IPS DF 6.9 (cell line): ENCODE results near the gene CAMTA1.
A peak's percentile ranks its signal among the peaks of the same experiment; 100 is the strongest.

Source experiments
- DNase-seq: peaks from one replicate; pipeline ENCODE4 v3.0.0-alpha.2; 2013; ENCODE audit warnings: low read depth, low spot score
- H3K27ac ChIP-seq: one replicate; pipeline ENCODE4 v1.5.1; 2013; ENCODE audit warnings: low read length, control low read depth
- H3K27me3 ChIP-seq: 2 replicates; pipeline ENCODE4 v1.6.1; 2013; ENCODE audit warnings: mild to moderate bottlenecking, low read length; ENCODE audit not compliant: control insufficient read depth, insufficient read depth
- H3K36me3 ChIP-seq: 2 replicates; pipeline ENCODE4 v1.6.1; 2013; ENCODE audit warnings: low read length; ENCODE audit not compliant: control insufficient read depth, insufficient read depth
- H3K4me1 ChIP-seq: 2 replicates; pipeline ENCODE4 v1.6.1; 2013; ENCODE audit warnings: low read length; ENCODE audit not compliant: control insufficient read depth, insufficient read depth
- H3K4me3 ChIP-seq: 2 replicates; pipeline ENCODE4 v1.5.1; 2013; ENCODE audit warnings: mild to moderate bottlenecking, low read length
- H3K9me3 ChIP-seq: 2 replicates; pipeline ENCODE4 v1.6.1; 2013; ENCODE audit warnings: low read length, inconsistent platforms; ENCODE audit not compliant: control insufficient read depth, insufficient read depth
- WGBS: extraction: QIAGEN DNeasy Blood & Tissue Kit; methylation state at CpG from one replicate; pipeline ENCODE4 v1.1.7; 2013; ENCODE audit warnings: mixed read lengths, missing lambda C conversion rate; ENCODE audit not compliant: insufficient read length, insufficient coverage; 5-methylcytosine and 5-hydroxymethylcytosine counted together

Gene CAMTA1

GRCh38 chr1:7743346-7743745, 958.1 kb downstream of the CAMTA1 start:
- H3K36me3 ChIP-seq: no peaks in the 10 kb centered on the region; the same call in 1 of the 2 replicates
- H3K27ac ChIP-seq: no peak overlapping the region
- no peaks in the 10 kb centered on the region for H3K9me3 ChIP-seq
- no peaks in the 10 kb centered on the region for H3K27me3 ChIP-seq
- DNase-seq: no peak
- no CpG with 5 or more reads among the region's 6 CpGs for WGBS
- H3K4me1 ChIP-seq: no peaks in the 10 kb centered on the region
- no peak overlapping the region for H3K4me3 ChIP-seq

- Histone ChIP-seq H3K27ac (no peak overlapping the region), H3K4me1 (no peaks in the 10 kb centered on the region), H3K36me3 (no peaks in the 10 kb centered on the region; the same call in 1 of the 2 replicates), H3K27me3 (no peaks in the 10 kb centered on the region), H3K9me3 (no peaks in the 10 kb centered on the region), H3K4me3 (no peak overlapping the region)
- WGBS: no CpG with 5 or more reads among the region's 9 CpGs
- DNase-seq: no peak
Observed at GRCh38 chr1:7744882-7745281, 959.6 kb downstream of the CAMTA1 start.

GRCh38 chr1:7745783-7746182, 960.5 kb downstream of the CAMTA1 start:
- WGBS: no CpG with 5 or more reads among the region's 10 CpGs
- H3K27ac ChIP-seq: no peak overlapping the region
- no peaks in the 10 kb centered on the region for H3K27me3 ChIP-seq
- H3K4me1 ChIP-seq: no peaks in the 10 kb centered on the region
- no peak for DNase-seq
- H3K4me3 ChIP-seq: no peak overlapping the region
- no peaks in the 10 kb centered on the region; the same call in 1 of the 2 replicates for H3K36me3 ChIP-seq
- no peaks in the 10 kb centered on the region for H3K9me3 ChIP-seq

GRCh38 chr1:7747605-7748004, 962.4 kb downstream of the CAMTA1 start:
- Histone ChIP-seq H3K36me3 (no peaks in the 10 kb centered on the region; the same call in 1 of the 2 replicates), H3K4me3 (no peak overlapping the region), H3K4me1 (no peaks in the 10 kb centered on the region), H3K27ac (no peak overlapping the region), H3K9me3 (no peaks in the 10 kb centered on the region), H3K27me3 (no peaks in the 10 kb centered on the region)
- WGBS: no CpG with 5 or more reads among the region's 5 CpGs
- DNase-seq: no peak

- Histone ChIP-seq H3K9me3 (no peaks in the 10 kb centered on the region), H3K4me3 (no peak overlapping the region), H3K4me1 (no peaks in the 10 kb centered on the region; the same call in 1 of the 2 replicates), H3K27ac (no peak overlapping the region), H3K27me3 (no peaks in the 10 kb centered on the region), H3K36me3 (no peaks in the 10 kb centered on the region; the same call in 1 of the 2 replicates)
- no peak for DNase-seq
- no CpG with 5 or more reads among the region's 5 CpGs for WGBS
Observed at GRCh38 chr1:7749126-7749525, 963.9 kb downstream of the CAMTA1 start.

- no peak overlapping the region for H3K4me3 ChIP-seq
- no CpG with 5 or more reads among the region's 11 CpGs for WGBS
- no peak overlapping the region for H3K27ac ChIP-seq
- DNase-seq: no peak
- no peaks in the 10 kb centered on the region for H3K36me3 ChIP-seq
- H3K27me3 ChIP-seq: no peaks in the 10 kb centered on the region
- no peaks in the 10 kb centered on the region; the same call in 1 of the 2 replicates for H3K4me1 ChIP-seq
- H3K9me3 ChIP-seq: no peaks in the 10 kb centered on the region
Observed at GRCh38 chr1:7751174-7751573, 965.9 kb downstream of the CAMTA1 start.

- no peaks in the 10 kb centered on the region for H3K27me3 ChIP-seq
- peak; percentile 64 for DNase-seq
- H3K9me3 ChIP-seq: no peaks in the 10 kb centered on the region
- WGBS: no CpG with 5 or more reads among the region's 18 CpGs
- no peak overlapping the region for H3K4me3 ChIP-seq
- no peaks in the 10 kb centered on the region; the same call in 1 of the 2 replicates for H3K4me1 ChIP-seq
- no peak overlapping the region for H3K27ac ChIP-seq
- no peaks in the 10 kb centered on the region for H3K36me3 ChIP-seq
Observed at GRCh38 chr1:7752512-7753417, 967.5 kb downstream of the CAMTA1 start.

- DNase-seq: no peak
- H3K27me3 ChIP-seq: no peaks in the 10 kb centered on the region
- H3K9me3 ChIP-seq: no peaks in the 10 kb centered on the region
- H3K4me1 ChIP-seq: no peaks in the 10 kb centered on the region; the same call in 1 of the 2 replicates
- no peaks in the 10 kb centered on the region for H3K36me3 ChIP-seq
- no peak overlapping the region for H3K4me3 ChIP-seq
- no CpG with 5 or more reads among the region's 3 CpGs for WGBS
- H3K27ac ChIP-seq: no peak overlapping the region
Observed at GRCh38 chr1:7753641-7754040, 968.4 kb downstream of the CAMTA1 start.

- H3K27ac ChIP-seq: no peak overlapping the region
- no peak overlapping the region for H3K4me3 ChIP-seq
- no CpG with 5 or more reads among the region's 3 CpGs for WGBS
- H3K27me3 ChIP-seq: no peaks in the 10 kb centered on the region
- no peaks in the 10 kb centered on the region for H3K9me3 ChIP-seq
- no peaks in the 10 kb centered on the region for H3K36me3 ChIP-seq
- no peaks in the 10 kb centered on the region; the same call in 1 of the 2 replicates for H3K4me1 ChIP-seq
- no peak for DNase-seq
Observed at GRCh38 chr1:7754234-7754633, 969.0 kb downstream of the CAMTA1 start.

GRCh38 chr1:7755448-7755847, 970.2 kb downstream of the CAMTA1 start:
- no peak overlapping the region for H3K27ac ChIP-seq
- no peaks in the 10 kb centered on the region for H3K36me3 ChIP-seq
- H3K4me3 ChIP-seq: no peak overlapping the region
- H3K4me1 ChIP-seq: no peaks in the 10 kb centered on the region; the same call in 1 of the 2 replicates
- no peaks in the 10 kb centered on the region for H3K27me3 ChIP-seq
- DNase-seq: no peak
- WGBS: 100% methylated on average over 1 of the region's 1 CpG
- H3K9me3 ChIP-seq: no peaks in the 10 kb centered on the region
